Heart left ventricle (tissue), 16 donors: Measurements from ENCODE around the gene TTC5. TPM values are rescaled to one million over a fixed set of nuclear protein-coding genes. Genes with fewer than 3 reads are reported as not detected.

Source experiments
- ATAC-seq, 4 donors: fragments of 200-7000 bp; cut with Tn5 transposase; one replicate each; pipeline ENCODE4 v1.9.1; 2020 to 2022; ENCODE audit warnings: moderate library complexity in 4 of 4, mild to moderate bottlenecking in 3 of 4, moderate number of reproducible peaks in 1 of 4
- DNase-seq, 5 donors: peaks; one replicate each; pipeline ENCODE4 v3.0.0-alpha.2; 2020
- H3K27ac ChIP-seq, 12 donors: fragments of 200-600 bp; sonication (generic) in 4 of 12; one replicate each; pipeline versions ENCODE4 v1.5.0 to v1.8.0; 2016 to 2022; ENCODE audit warnings: mild to moderate bottlenecking in 2 of 12
- H3K27me3 ChIP-seq, 9 donors: fragments of 200-600 bp; sonication (generic) in 2 of 9; one replicate each; pipeline versions ENCODE4 v1.5.1 to v1.8.0; 2016 to 2022; ENCODE audit warnings: mild to moderate bottlenecking in 3 of 9
- H3K36me3 ChIP-seq, 9 donors: fragments of 200-600 bp; sonication (generic) in 2 of 9; one replicate each; pipeline versions ENCODE4 v1.5.0 to v1.8.0; 2018 to 2022; ENCODE audit warnings: mild to moderate bottlenecking in 2 of 9
- H3K4me1 ChIP-seq, 12 donors: fragments of 200-600 bp; sonication (generic) in 4 of 12; one replicate each; pipeline versions ENCODE4 v1.5.0 to v1.8.0; 2016 to 2022; ENCODE audit warnings: mild to moderate bottlenecking in 3 of 12
- H3K4me3 ChIP-seq, 12 donors: fragments of 200-600 bp; sonication (generic) in 4 of 12; one replicate each; pipeline versions ENCODE4 v1.5.0 to v1.8.0; 2017 to 2022; ENCODE audit warnings: mild to moderate bottlenecking in 9 of 12, moderate library complexity in 4 of 12
- H3K9me3 ChIP-seq, 12 donors: fragments of 200-600 bp; sonication (generic) in 4 of 12; one replicate each; pipeline versions ENCODE4 v1.5.0 to v1.8.0; 2016 to 2022; ENCODE audit warnings: mild to moderate bottlenecking in 1 of 12
- POLR2A ChIP-seq, 2 donors: fragments of 450-650 bp; IDR thresholded peaks; one replicate each; pipeline ENCODE4 v1.6.1; 2017; ENCODE audit warnings: antibody characterized with exemption in 2 of 2, mild to moderate bottlenecking in 2 of 2, moderate library complexity in 2 of 2
- whole genome bisulfite sequencing, 4 donors: extraction: QIAGEN DNeasy Blood & Tissue Kit in 2 of 4; methylation state at CpG; one replicate each; pipeline versions ENCODE4 v1.1.5 to v1.1.7; 2013 to 2018; 5-methylcytosine and 5-hydroxymethylcytosine counted together
- intact Hi-C, 10 donors: fragments of 100-400 bp; cut with DNase I; formaldehyde crosslinking; loops; one replicate each; pipeline versions ENCODE4 v1.11.1 to v1.14.2; 2022
- polyA plus RNA-seq, 2 donors: library from polyadenylated mRNA; stranded (reverse); fragments of 200-250 nt; gene quantifications; one replicate each; pipeline ENCODE4 v1.2.3, GENCODE V29; 2013
- total RNA-seq, 9 donors: library from RNA; depleted of rRNA in 2 of 9; stranded (reverse); fragments of >200 nt in 2 of 9; fragmentation: NEBNext Ultra II Directional in 3 of 9; extraction: Animal tissue kit (Norgen Biotek cat#: 25700) in 3 of 9; gene quantifications; one replicate each; pipeline versions ENCODE4 v1.1.0 to v1.2.4, GENCODE V29; 2016 to 2023
- TF ChIP-seq, protein P1 (sequence below), 12 donors: fragments of 200-600 bp; sonication (generic) in 4 of 12; IDR thresholded peaks; one replicate each; pipeline versions ENCODE4 v1.5.0 to v1.8.0; 2018 to 2022; ENCODE audit warnings: antibody characterized with exemption in 12 of 12, mild to moderate bottlenecking in 5 of 12
- donor health status: ischemic (EF 13 %, LVEDD 7.1; RV severe dilation, severe dysfunction).
- donor health status: healthy with polysubstance abuse.
- donor health status: DM: no; HTN: yes; CAD: no.
- donor health status: DM: no; HTN: no; CAD: no.
- donor health status: ischemic (EF 25% LVEDD 6.9; RV normal size, moderate dysfunction).
- donor health status: ischemic (EF 25% LVEDD 5.7; RV mildly dilated, moderate dysfunction).
- donor health status: healthy.
- donor health status: DM: yes; HTN: yes; CAD: no.
- donor health status: ischemic (EF 35%, LVEDD 5.7; RV mildly dilated, moderate dysfunction).
- donor health status: nonischemic (EF 11% LVEDD 7.7; RV severe dilation, severe dysfunction).
- donor health status: DM: yes; HTN: yes; CAD: no.
- donor health status: PGD.
- donor health status: ischemic (EF 29% LVEDD 5.4; RV normal size, mild dysfunction).
- donor health status: nonischemic (EF 23%, LVEDD 6.1; RV moderate dilation, normal function).

TTC5 gene
- total and polyA plus RNA-seq, 11 donors = 3.2 to 17.0 (median 8.7) TPM

GRCh38 chr14:20333494-20333841 lies 27.7 kb upstream of the TTC5 start:
- peaks cover 0 to 10% (median 8%) of the 10 kb centered on the region in 9 donors for H3K36me3 ChIP-seq
- no peaks in the 10 kb centered on the region for H3K9me3 ChIP-seq
- 9 to 13% (median 10%) methylated on average over 3 of the region's 3 CpGs for WGBS, 4 donors
- no peak for ATAC-seq
- H3K27ac ChIP-seq = peak overlapping the region; percentile 39 to 94 (median 88)
- intact Hi-C loops = loop anchor here in 7 of 10 donors (1.0 to 10.0 kb wide), 8 partner anchors 10 to 349 kb away; partner anchors contain the start of genes OSGEP (in 2 of the 7), PARP2 (in 2 of the 7), RNASE4 (in 2 of the 7) and APEX1 (in 1 of the 7)
- TF ChIP-seq POLR2A (IDR thresholded peaks at IDR 0.05) = no peak
- TF ChIP-seq, protein P1, sequence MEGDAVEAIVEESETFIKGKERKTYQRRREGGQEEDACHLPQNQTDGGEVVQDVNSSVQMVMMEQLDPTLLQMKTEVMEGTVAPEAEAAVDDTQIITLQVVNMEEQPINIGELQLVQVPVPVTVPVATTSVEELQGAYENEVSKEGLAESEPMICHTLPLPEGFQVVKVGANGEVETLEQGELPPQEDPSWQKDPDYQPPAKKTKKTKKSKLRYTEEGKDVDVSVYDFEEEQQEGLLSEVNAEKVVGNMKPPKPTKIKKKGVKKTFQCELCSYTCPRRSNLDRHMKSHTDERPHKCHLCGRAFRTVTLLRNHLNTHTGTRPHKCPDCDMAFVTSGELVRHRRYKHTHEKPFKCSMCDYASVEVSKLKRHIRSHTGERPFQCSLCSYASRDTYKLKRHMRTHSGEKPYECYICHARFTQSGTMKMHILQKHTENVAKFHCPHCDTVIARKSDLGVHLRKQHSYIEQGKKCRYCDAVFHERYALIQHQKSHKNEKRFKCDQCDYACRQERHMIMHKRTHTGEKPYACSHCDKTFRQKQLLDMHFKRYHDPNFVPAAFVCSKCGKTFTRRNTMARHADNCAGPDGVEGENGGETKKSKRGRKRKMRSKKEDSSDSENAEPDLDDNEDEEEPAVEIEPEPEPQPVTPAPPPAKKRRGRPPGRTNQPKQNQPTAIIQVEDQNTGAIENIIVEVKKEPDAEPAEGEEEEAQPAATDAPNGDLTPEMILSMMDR (IDR thresholded peaks at IDR 0.05) = no peak
- peaks cover 0 to 25% (median 15%) of the 10 kb centered on the region in 12 donors for H3K4me1 ChIP-seq
- peak overlapping the region; percentile 17 to 75 (median 68) for H3K4me3 ChIP-seq
- no peaks in the 10 kb centered on the region for H3K27me3 ChIP-seq
- DNase-seq = no peak

DNA sequence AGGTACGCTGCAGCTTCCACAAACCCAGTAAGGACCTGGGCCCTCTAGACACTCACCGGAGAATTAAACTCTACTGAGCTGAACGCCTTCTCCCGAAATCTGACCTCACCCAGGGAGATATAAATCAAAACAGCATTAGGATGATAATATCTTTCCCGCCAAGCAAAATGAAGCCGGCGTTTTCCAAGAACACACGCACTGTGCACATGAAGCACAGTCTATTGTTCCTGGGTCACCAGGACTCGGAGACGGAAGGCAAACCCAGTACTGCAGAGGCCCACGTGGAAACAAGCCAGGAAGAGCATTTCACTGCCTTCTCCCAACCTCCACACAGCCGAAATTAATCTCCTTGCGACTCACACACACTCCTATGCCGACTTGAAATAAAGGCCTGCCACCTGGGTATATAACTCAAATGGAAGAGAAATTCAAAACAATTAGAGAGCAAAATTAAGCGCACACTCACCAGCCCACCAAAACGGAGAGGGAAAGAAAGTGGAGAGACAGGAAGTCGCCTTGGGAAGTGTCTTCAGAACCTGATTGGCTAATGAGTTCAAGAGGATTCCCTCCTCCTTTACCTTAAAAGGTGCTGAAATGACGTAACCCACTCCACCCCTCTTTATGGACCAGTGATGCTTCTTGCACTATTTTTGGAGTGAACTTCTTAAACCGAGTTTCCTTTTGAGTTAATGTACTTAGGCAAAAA lies 27.2 kb upstream of the TTC5 start, which contains the start of gene CCNB1IP1:
CCNB1IP1 (minus strand) TSS at position 492 of the 706 bp plus-strand sequence. CDS start 16,756 bp downstream, outside the sequence.
- H3K27me3 ChIP-seq = no peaks in the 10 kb centered on the region
- ATAC-seq = peak; percentile 98 to 99 (median 99)
- peak within 1 kb of the TSS; percentile 59 to 94 (median 88) for H3K27ac ChIP-seq
- H3K9me3 ChIP-seq = no peaks in the 10 kb centered on the region
- 0 to 1% (median 1%) methylated on average over 19 of the region's 19 CpGs for WGBS, 4 donors
- peaks cover 0 to 15% (median 13%) of the 10 kb centered on the region in 9 donors for H3K36me3 ChIP-seq
- TF ChIP-seq, protein P1 (IDR thresholded peaks at IDR 0.05) = no peak
- TF ChIP-seq POLR2A (IDR thresholded peaks at IDR 0.05) = no peak
- intact Hi-C loops = loop anchor here in 7 of 10 donors (1.0 to 10.0 kb wide), 8 partner anchors 10 to 350 kb away; partner anchors contain the start of genes OSGEP (in 2 of the 7), PARP2 (in 2 of the 7), RNASE4 (in 2 of the 7) and APEX1 (in 1 of the 7)
- H3K4me1 ChIP-seq = peaks cover 0 to 26% (median 15%) of the 10 kb centered on the region in 12 donors
- peak within 1 kb of the TSS; percentile 17 to 75 (median 68) for H3K4me3 ChIP-seq
- peak in 4 of 5 donors; percentile 57 to 78 (median 66) for DNase-seq

GRCh38 chr14:20332431-20332787 lies 26.7 kb upstream of the TTC5 start:
- intact Hi-C loops = loop anchor here in 6 of 10 donors (2.0 to 10.0 kb wide), 7 partner anchors 80 to 350 kb away; partner anchors contain the start of genes OSGEP (in 2 of the 6), RNASE4 (in 2 of the 6), APEX1 (in 1 of the 6) and TEP1 (in 1 of the 6)

More at GRCh38 chr14:20332431-20332787, 26.7 kb upstream of the TTC5 start:
- Histone ChIP-seq H3K4me3 (peak overlapping the region; percentile 17 to 75 (median 68)), H3K4me1 (peaks cover 0 to 32% (median 17%) of the 10 kb centered on the region in 12 donors), H3K27ac (peak overlapping the region; percentile 59 to 94 (median 88)), H3K27me3 (no peaks in the 10 kb centered on the region), H3K9me3 (no peaks in the 10 kb centered on the region), H3K36me3 (peaks cover 0 to 20% (median 15%) of the 10 kb centered on the region in 9 donors)
- 2 to 6% (median 3%) methylated on average over 4 of the region's 4 CpGs for WGBS, 4 donors
- DNase-seq (no peak), ATAC-seq (peak; percentile 30 to 68 (median 58))
- TF ChIP-seq POLR2A (IDR thresholded peaks at IDR 0.05) = no peak
- TF ChIP-seq, protein P1 (IDR thresholded peaks at IDR 0.05) = no peak
